ENCODE data around the gene PUS1.

DNA sequence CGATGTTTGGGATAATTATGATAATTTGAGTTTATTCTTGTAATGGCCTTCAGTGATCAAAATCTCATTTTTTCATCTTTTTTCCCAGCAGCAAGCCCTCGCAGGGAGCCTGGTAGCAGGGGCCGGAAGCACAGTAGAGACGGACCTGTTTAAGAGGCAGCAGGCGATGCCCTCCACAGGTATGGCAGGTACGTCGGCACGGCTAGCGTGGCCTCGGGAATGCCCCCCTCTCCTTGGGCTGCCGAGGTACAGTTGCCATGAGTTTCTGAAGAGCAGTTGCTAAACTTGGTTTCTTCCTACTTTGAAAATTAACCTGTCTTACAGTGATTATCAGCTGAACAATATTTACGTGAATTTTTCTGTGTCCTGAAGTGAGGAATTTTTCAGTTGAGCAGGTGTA, 50.5 kb downstream of the PUS1 start:
- TF ChIP-seq CTCF (IDR thresholded peaks at IDR 0.05; ENCODE audit: low read length) (no peak), EZH2 (IDR thresholded peaks at IDR 0.05; ENCODE audit: borderline replicate concordance, low read length) (no peak)

All from OCI-LY1 (cell line).